ENCODE measurements around the gene GPR107.

GPR107 gene

GRCh38 chr9:130188860-130189481 lies 135.3 kb downstream of the GPR107 start:
- no peak for DNase-seq

Data from NCI-H2171 (cell line).